HepG2 (cell line): ENCODE data around the gene SOX13. TPM values are rescaled to one million over a fixed set of nuclear protein-coding genes. Genes with fewer than 3 reads are reported as not detected.
A peak's percentile ranks its signal among the peaks of the same experiment; 100 is the strongest.

Experiments
- AGO2 ChIP-seq: fragments of 200-400 bp; formaldehyde crosslinking; optimal IDR thresholded peaks from 2 replicates; pipeline ENCODE3; 2017; ENCODE audit warnings: mild to moderate bottlenecking, low read depth, low read length, moderate library complexity
- BRCA1 ChIP-seq: sonication (generic); formaldehyde crosslinking; IDR thresholded peaks from 2 replicates; pipeline ENCODE4 v1.4.0; 2020; ENCODE audit warnings: missing genetic modification reagents
- CAMTA2 ChIP-seq: sonication (generic); formaldehyde crosslinking; IDR thresholded peaks from 2 replicates; pipeline ENCODE4 v1.4.0; 2020; ENCODE audit warnings: mild to moderate bottlenecking, missing genetic modification reagents, borderline replicate concordance
- CBX5 ChIP-seq: sonication (generic); formaldehyde crosslinking; IDR thresholded peaks from 2 replicates; pipeline ENCODE4 v1.4.0; 2020; ENCODE audit warnings: missing genetic modification reagents, borderline replicate concordance
- EEA1 ChIP-seq: sonication (generic); formaldehyde crosslinking; IDR thresholded peaks from 2 replicates; pipeline ENCODE4 v1.5.1; 2020; ENCODE audit warnings: mild to moderate bottlenecking, missing genetic modification reagents, borderline replicate concordance
- ELF3 ChIP-seq: IDR thresholded peaks from 2 replicates; pipeline ENCODE4 v1.6.1; 2016; ENCODE audit warnings: missing genetic modification reagents, missing compliant biosample characterization
- FOSL1 ChIP-seq: sonication (generic); formaldehyde crosslinking; IDR thresholded peaks from 2 replicates; pipeline ENCODE4 v1.9.0; 2021; ENCODE audit warnings: missing genetic modification reagents, borderline replicate concordance
- HNRNPLL ChIP-seq: fragments of 200-400 bp; formaldehyde crosslinking; IDR thresholded peaks from 2 replicates; pipeline ENCODE4 v1.6.1; 2017; ENCODE audit warnings: mild to moderate bottlenecking, low read depth, low read length; ENCODE audit not compliant: poor library complexity, severe bottlenecking
- JUND ChIP-seq: sonication (generic); formaldehyde crosslinking; IDR thresholded peaks from 2 replicates; pipeline ENCODE4 v1.8.0; 2022; ENCODE audit warnings: mild to moderate bottlenecking, missing genetic modification reagents
- KDM3A ChIP-seq: IDR thresholded peaks from 2 replicates; pipeline ENCODE4 v1.6.1; 2018; ENCODE audit warnings: low read depth, missing compliant biosample characterization
- KLF11 ChIP-seq: IDR thresholded peaks from 2 replicates; pipeline ENCODE4 v1.6.1; 2016; ENCODE audit warnings: missing compliant biosample characterization
- MEF2D ChIP-seq: sonication (generic); formaldehyde crosslinking; IDR thresholded peaks from 2 replicates; pipeline ENCODE4 v1.5.1; 2020; ENCODE audit warnings: mild to moderate bottlenecking, missing genetic modification reagents
- MIER3 ChIP-seq: IDR thresholded peaks from 2 replicates; pipeline ENCODE4 v1.6.1; 2016; ENCODE audit warnings: missing compliant biosample characterization, borderline replicate concordance
- NCOA5 ChIP-seq: sonication (generic); formaldehyde crosslinking; IDR thresholded peaks from 2 replicates; pipeline ENCODE4 v1.4.0; 2020; ENCODE audit warnings: missing genetic modification reagents
- NONO ChIP-seq, 2 experiments: fragments of 450-650 bp in 1 of 2; sonication (generic) in 1 of 2; formaldehyde crosslinking in 1 of 2; IDR thresholded peaks in 1 of 2; conservative IDR thresholded peaks in 1 of 2; 2 replicates each; pipeline versions ENCODE4 v1.6.1 to v1.8.0; 2017 to 2022; ENCODE audit warnings: mild to moderate bottlenecking in 1 of 2, missing genetic modification reagents in 1 of 2, moderate library complexity in 1 of 2
- POLR2AphosphoS5 ChIP-seq: IDR thresholded peaks from 2 replicates; pipeline ENCODE4 v1.6.1; 2012; ENCODE audit warnings: low read depth, low read length
- POLR2G ChIP-seq: fragments of 200-400 bp; formaldehyde crosslinking; IDR thresholded peaks from 2 replicates; pipeline ENCODE4 v1.6.1; 2018; ENCODE audit warnings: mild to moderate bottlenecking, low read depth, low read length, moderate library complexity
- YEATS4 ChIP-seq: sonication (generic); formaldehyde crosslinking; IDR thresholded peaks from 2 replicates; pipeline ENCODE4 v1.4.0; 2020; ENCODE audit warnings: missing genetic modification reagents, borderline replicate concordance
- ZKSCAN1 ChIP-seq: fragments of 150-350 bp; IDR thresholded peaks from 2 replicates; pipeline ENCODE4 v1.6.1; 2014; ENCODE audit warnings: low read length
- ZNF136 ChIP-seq: sonication (generic); formaldehyde crosslinking; IDR thresholded peaks from 2 replicates; pipeline ENCODE4 v1.8.1; 2022; ENCODE audit warnings: low read depth, mild to moderate bottlenecking, moderate library complexity, missing genetic modification reagents
- ZNF17 ChIP-seq: sonication (generic); formaldehyde crosslinking; IDR thresholded peaks from 2 replicates; pipeline ENCODE4 v1.5.0; 2020; ENCODE audit warnings: mild to moderate bottlenecking, missing genetic modification reagents
- ZNF468 ChIP-seq: sonication (generic); formaldehyde crosslinking; IDR thresholded peaks from 2 replicates; pipeline ENCODE4 v1.8.0; 2022; ENCODE audit warnings: mild to moderate bottlenecking, moderate library complexity, missing genetic modification reagents
- ZNF564 ChIP-seq: sonication (generic); formaldehyde crosslinking; IDR thresholded peaks from 2 replicates; pipeline ENCODE4 v1.8.1; 2023; ENCODE audit warnings: mild to moderate bottlenecking, missing genetic modification reagents
- ZNF784 ChIP-seq: sonication (generic); formaldehyde crosslinking; IDR thresholded peaks from 2 replicates; pipeline ENCODE4 v1.5.1; 2020; ENCODE audit warnings: missing genetic modification reagents, mild to moderate bottlenecking, borderline replicate concordance
- polyA plus RNA-seq, 8 experiments: library from polyadenylated mRNA; depleted of rRNA in 3 of 8; stranded (reverse) in 7 of 8; unstranded in 1 of 8; fragments of >200 nt; fragmentation: Illumina TruSeq in 4 of 8; extraction: Trizol in 4 of 8; gene quantifications; 2 replicates each; pipeline versions ENCODE4 v1.2.1 to v1.2.3, GENCODE V29; 2011 to 2016; ENCODE audit warnings: low read depth in 4 of 8, missing spikeins in 1 of 8, mixed read lengths in 1 of 8; ENCODE audit not compliant: insufficient read depth in 1 of 8
- total RNA-seq, 5 experiments: library from RNA; depleted of rRNA; stranded (reverse); fragments of >200 nt; fragmentation: Illumina TruSeq; extraction: Trizol; gene quantifications; 2 replicates each; pipeline ENCODE4 v1.2.3, GENCODE V29; 2016; ENCODE audit warnings: low read depth in 1 of 5
- TF ChIP-seq, protein P1 (sequence below): sonication (generic); formaldehyde crosslinking; IDR thresholded peaks from 2 replicates; pipeline ENCODE4 v1.5.1; 2020; ENCODE audit warnings: mild to moderate bottlenecking, moderate library complexity, missing genetic modification reagents
- TF ChIP-seq, protein P2 (sequence below): sonication (generic); formaldehyde crosslinking; IDR thresholded peaks from 2 replicates; pipeline ENCODE4 v1.5.0; 2020; ENCODE audit warnings: mild to moderate bottlenecking, missing genetic modification reagents, borderline replicate concordance

The SOX13 gene
- total and polyA plus RNA-seq, 2 of the 13 experiments (the other 11 are each of a cell fraction or from before 2014, with no cell fraction given), result 13.3 to 15.8 TPM

DNA sequence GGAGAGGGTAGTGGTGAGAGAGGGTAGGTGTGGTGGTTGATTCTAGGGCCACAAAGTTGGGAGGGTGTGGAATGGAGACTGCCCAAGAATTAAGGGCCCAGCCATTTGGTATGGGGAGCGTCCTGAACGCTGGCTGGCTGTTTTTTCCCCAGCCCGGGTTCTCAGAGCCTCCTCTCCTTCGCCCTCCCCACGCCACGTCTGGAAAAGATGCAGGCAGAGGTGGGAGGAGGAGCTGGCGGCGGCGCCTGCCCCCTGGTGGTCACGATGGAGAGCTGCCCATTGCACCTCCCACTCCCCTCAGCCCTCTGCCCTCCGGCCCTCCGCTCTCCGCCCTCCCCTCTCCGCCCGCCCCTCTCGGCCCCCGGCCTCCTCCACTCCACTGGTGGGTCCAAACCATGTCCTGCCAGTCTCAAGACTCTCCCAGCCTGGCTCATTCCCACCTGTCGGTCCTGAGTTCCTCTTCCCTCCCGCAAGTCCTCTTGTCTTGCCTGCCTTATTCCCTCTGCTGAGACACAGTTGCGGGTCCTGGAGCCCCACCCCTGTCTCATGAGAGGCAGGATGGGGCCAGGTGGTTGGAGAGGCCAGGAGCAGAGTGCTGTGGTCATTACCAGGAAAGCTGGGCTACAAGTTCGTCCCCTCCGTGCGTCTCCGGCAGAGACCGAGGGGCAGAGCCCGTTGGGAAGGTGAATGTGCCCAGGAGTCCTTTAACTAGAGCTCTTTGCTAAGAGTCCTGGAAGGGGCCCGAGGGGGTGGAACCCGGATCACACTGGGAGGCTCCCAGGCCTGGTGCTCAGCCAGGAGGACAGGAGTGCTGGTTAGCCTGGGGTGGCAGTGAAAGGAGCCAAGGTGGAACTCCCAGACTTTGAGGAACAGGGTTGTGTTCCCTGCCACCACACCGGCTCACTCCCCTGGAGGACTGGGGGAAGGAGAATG lies 56.3 kb downstream of the SOX13 start (continued):
- peak; percentile 33; the same call in 1 of the 2 replicates for TF ChIP-seq MIER3 (CRISPR knock-in tag)
- no peak for TF ChIP-seq KDM3A (CRISPR knock-in tag)
- TF ChIP-seq CBX5, result no peak
- TF ChIP-seq NONO (IDR thresholded peaks at IDR 0.05), result no peak
- TF ChIP-seq NONO (CRISPR knock-in tag; conservative IDR thresholded peaks at IDR 0.05), result peak; percentile 81
- TF ChIP-seq KLF11, result peak; percentile 63; the same call in 1 of the 2 replicates
- no peak for TF ChIP-seq ZKSCAN1
- no peak for TF ChIP-seq ZNF468
- 0 out of 2 replicates have a peak, but pooled peaks have one; percentile 31 for TF ChIP-seq POLR2AphosphoS5
- no peak for TF ChIP-seq ZNF784 (CRISPR knock-in tag)
- TF ChIP-seq, protein P1, sequence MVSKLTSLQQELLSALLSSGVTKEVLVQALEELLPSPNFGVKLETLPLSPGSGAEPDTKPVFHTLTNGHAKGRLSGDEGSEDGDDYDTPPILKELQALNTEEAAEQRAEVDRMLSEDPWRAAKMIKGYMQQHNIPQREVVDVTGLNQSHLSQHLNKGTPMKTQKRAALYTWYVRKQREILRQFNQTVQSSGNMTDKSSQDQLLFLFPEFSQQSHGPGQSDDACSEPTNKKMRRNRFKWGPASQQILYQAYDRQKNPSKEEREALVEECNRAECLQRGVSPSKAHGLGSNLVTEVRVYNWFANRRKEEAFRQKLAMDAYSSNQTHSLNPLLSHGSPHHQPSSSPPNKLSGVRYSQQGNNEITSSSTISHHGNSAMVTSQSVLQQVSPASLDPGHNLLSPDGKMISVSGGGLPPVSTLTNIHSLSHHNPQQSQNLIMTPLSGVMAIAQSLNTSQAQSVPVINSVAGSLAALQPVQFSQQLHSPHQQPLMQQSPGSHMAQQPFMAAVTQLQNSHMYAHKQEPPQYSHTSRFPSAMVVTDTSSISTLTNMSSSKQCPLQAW (CRISPR knock-in tag), result peak; percentile 12; the same call in 1 of the 2 replicates
- TF ChIP-seq AGO2, result peak; percentile 70
- 0 out of 2 replicates have a peak, but pooled peaks have one; percentile 53 for TF ChIP-seq ZNF136 (CRISPR knock-in tag)
- peak; percentile 10; the same call in 1 of the 2 replicates for TF ChIP-seq EEA1 (CRISPR knock-in tag)
- TF ChIP-seq CAMTA2 (CRISPR knock-in tag), result no peak
- TF ChIP-seq POLR2G, result peak; percentile 51; the same call in 1 of the 2 replicates
- TF ChIP-seq HNRNPLL, result peak; percentile 37
- TF ChIP-seq MEF2D (CRISPR knock-in tag), result 0 out of 2 replicates have a peak, but pooled peaks have one; percentile 10
- no peak for TF ChIP-seq NCOA5 (CRISPR knock-in tag)
- TF ChIP-seq JUND (CRISPR knock-in tag), result no peak
- no peak for TF ChIP-seq ZNF17 (CRISPR knock-in tag)
- no peak for TF ChIP-seq YEATS4
- TF ChIP-seq, protein P2, sequence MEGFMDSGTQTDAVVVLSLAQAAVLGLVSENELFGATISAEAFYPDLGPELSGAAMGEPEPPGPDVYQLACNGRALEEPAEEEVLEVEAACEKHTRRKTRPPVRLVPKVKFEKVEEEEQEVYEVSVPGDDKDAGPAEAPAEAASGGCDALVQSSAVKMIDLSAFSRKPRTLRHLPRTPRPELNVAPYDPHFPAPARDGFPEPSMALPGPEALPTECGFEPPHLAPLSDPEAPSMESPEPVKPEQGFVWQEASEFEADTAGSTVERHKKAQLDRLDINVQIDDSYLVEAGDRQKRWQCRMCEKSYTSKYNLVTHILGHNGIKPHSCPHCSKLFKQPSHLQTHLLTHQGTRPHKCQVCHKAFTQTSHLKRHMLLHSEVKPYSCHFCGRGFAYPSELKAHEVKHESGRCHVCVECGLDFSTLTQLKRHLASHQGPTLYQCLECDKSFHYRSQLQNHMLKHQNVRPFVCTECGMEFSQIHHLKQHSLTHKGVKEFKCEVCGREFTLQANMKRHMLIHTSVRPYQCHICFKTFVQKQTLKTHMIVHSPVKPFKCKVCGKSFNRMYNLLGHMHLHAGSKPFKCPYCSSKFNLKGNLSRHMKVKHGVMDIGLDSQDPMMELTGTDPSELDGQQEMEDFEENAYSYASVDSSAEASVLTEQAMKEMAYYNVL (CRISPR knock-in tag), result no peak
- TF ChIP-seq FOSL1, result no peak
- no peak for TF ChIP-seq ZNF564 (CRISPR knock-in tag)
- TF ChIP-seq BRCA1 (CRISPR knock-in tag), result no peak
- 0 out of 2 replicates have a peak, but pooled peaks have one; percentile 11 for TF ChIP-seq ELF3
